ENCODE measurements around the gene FSTL3. TPM values are rescaled to one million over a fixed set of nuclear protein-coding genes. Genes with fewer than 3 reads are reported as not detected.

FSTL3 gene
- total RNA-seq, 1 experiment from 2014 or later = 29.1 TPM

DNA sequence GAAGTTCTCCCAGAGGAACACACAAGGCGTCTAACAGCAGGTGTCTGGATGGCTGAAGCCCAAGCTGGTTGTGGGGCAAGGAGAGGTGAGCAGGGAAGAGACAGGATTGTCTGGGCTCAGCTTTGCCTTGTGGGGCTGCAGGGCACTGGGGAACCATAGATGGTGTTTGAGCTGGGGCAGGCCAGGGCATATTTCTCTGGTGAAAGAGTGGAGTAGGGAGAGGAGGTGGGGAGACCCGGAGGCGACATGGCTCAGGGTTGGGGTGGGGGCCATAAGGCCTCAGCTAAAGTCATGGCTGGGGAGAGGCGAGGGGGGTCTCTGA lies 27.1 kb downstream of the FSTL3 start (continued):
- TF ChIP-seq CBX3 (IDR thresholded peaks at IDR 0.05; ENCODE audit: low read depth) = no peak

DNA sequence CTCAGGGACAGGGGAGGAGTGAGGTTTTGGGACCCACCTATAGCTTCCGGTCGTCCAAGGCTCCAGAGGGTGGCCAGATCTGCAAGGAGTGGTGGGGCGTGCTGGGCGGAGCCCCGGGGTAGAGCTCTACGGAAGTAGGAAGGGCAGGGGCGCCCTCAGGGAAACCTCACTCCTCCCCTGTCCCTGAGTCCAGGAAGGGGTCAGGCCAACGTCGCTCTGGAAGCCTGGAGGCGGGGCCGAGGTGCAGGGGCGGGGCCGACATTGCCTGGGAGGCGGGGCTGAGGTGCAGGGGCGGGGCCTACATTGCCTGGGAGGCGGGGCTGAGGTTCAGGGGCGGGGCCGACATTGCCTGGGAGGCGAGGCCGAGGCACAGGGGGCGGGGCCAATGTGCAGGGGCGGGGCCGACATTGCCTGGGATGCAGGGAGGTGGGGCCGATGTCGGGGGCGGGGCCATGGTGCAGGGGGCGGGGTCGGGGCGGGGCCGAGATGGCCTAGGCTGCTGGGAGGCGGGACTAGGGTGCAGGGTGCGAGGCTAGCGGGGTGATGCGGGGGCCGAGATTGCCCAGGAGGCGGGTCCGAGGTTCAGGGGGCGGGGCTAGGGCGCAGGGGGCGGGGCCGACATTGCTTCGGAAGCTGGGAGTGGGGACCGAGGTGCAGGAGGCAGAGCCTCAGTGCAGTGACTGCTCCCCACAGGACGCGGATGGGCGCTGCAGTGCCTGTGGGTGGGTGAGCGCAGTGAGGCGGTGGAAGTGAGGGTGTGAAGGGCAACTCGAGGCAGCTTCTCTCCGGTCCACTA lies 27.7 kb downstream of the FSTL3 start:
- CTCF ChIA-PET = interaction anchor here (1.0 kb wide), 1 partner anchor 47 kb away, joined by 3 read pairs; the partner anchor contains the start of gene MISP

DNA sequence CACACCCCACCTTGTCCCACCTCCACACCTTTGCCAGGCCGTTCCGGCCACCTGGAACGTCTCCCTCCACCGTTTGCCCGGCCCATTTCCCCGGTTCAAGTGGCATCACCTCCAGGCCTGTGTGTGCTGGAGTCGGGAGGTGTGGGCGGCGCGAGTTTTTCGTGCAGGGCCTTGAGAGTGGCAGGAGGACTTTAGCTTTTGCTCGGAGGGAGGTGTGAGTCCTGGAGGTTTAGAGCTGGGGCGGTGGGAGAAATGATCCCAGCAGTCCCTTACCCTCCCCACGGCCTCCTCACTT lies 28.2 kb downstream of the FSTL3 start:
- no peak overlapping the region for H2AFZ ChIP-seq (ENCODE audit: low read depth, low read length, poor library complexity, severe bottlenecking)
- H3K4me2 ChIP-seq (ENCODE audit: low read length) = peak overlapping the region; percentile 83
- H4K20me1 ChIP-seq (ENCODE audit: insufficient read depth) = no peaks in the 10 kb centered on the region
- ATAC-seq (no peak), DNase-seq (ENCODE audit: low read depth, low spot score) (no peak)
- peaks cover 16 to 27% of the 10 kb centered on the region in 2 experiments for H3K4me1 ChIP-seq (ENCODE audit: control insufficient read depth in 1 of 2, insufficient read depth in 2 of 2, low read length in 2 of 2)
- no TSS peak for BruUV-seq (replicated peaks)
- POLR2A ChIA-PET = interaction anchor here (0.8 to 2.3 kb wide), 7 partner anchors 11 to 133 kb away, joined by 3 to 10 read pairs (median 4); partner anchors contain the start of gene FSTL3
- RAD21 ChIA-PET (ENCODE audit: low non-redundant PET in 1 of 2, low total read pairs in 2 of 2, uncharacterized antibody in 2 of 2, unreplicated experiment in 2 of 2) = interaction anchor here in 1 of 2 experiments (0.6 to 1.8 kb wide), 2 partner anchors 30 to 41 kb away, joined by 3 to 4 read pairs; partner anchors contain the start of gene RNF126
- intact Hi-C loops (cut with micrococcal nuclease) = no loop called here
- H3K27ac ChIP-seq (ENCODE audit: low read depth, low read length) = peak overlapping the region; percentile 62; the same call in 1 of the 2 replicates
- no peaks in the 10 kb centered on the region for H3K36me3 ChIP-seq (ENCODE audit: control insufficient read depth in 1 of 2, insufficient read depth in 2 of 2, low read length in 2 of 2)
- H3K79me2 ChIP-seq (ENCODE audit: insufficient read depth, low read length) = no peaks in the 10 kb centered on the region
- CTCF ChIA-PET = interaction anchor here (1.0 kb wide), 1 partner anchor 47 kb away, joined by 3 read pairs; the partner anchor contains the start of gene MISP
- H3K9me3 ChIP-seq (ENCODE audit: control insufficient read depth in 1 of 2, insufficient read depth in 1 of 2, low read depth in 1 of 2, low read length in 2 of 2) = no peaks in the 10 kb centered on the region
- H3K27me3 ChIP-seq (ENCODE audit: insufficient read depth, low read length) = no peaks in the 10 kb centered on the region
- H3K4me3 ChIP-seq (replicated peaks in 1 of 2; ENCODE audit: low read depth in 1 of 2, low read length in 2 of 2) = peak overlapping the region; percentile 32 to 47
- peak overlapping the region; percentile 50; the same call in 1 of the 2 replicates for H3K9ac ChIP-seq (ENCODE audit: low read length)
- H3K9me2 ChIP-seq (ENCODE audit: insufficient read depth) = no peaks in the 10 kb centered on the region
- TF ChIP-seq EZH2phosphoT487 (IDR thresholded peaks at IDR 0.05; ENCODE audit: borderline replicate concordance) (no peak), YY1 (IDR thresholded peaks at IDR 0.05; ENCODE audit: extremely low read depth, insufficient replicate concordance, low read depth, low read length) (no peak), EZH2 (IDR thresholded peaks at IDR 0.05) (no peak), TCF7L2 (IDR thresholded peaks at IDR 0.05; ENCODE audit: borderline replicate concordance, extremely low read depth, insufficient read depth, insufficient read length) (no peak), RAD21 (IDR thresholded peaks at IDR 0.05; ENCODE audit: low read depth) (no peak), ZNF274 (IDR thresholded peaks at IDR 0.05; ENCODE audit: low read depth, low read length) (no peak), FOSL1 (IDR thresholded peaks at IDR 0.05; ENCODE audit: low read depth) (no peak), ZFX (IDR thresholded peaks at IDR 0.05) (no peak)
- TF ChIP-seq, protein P1, sequence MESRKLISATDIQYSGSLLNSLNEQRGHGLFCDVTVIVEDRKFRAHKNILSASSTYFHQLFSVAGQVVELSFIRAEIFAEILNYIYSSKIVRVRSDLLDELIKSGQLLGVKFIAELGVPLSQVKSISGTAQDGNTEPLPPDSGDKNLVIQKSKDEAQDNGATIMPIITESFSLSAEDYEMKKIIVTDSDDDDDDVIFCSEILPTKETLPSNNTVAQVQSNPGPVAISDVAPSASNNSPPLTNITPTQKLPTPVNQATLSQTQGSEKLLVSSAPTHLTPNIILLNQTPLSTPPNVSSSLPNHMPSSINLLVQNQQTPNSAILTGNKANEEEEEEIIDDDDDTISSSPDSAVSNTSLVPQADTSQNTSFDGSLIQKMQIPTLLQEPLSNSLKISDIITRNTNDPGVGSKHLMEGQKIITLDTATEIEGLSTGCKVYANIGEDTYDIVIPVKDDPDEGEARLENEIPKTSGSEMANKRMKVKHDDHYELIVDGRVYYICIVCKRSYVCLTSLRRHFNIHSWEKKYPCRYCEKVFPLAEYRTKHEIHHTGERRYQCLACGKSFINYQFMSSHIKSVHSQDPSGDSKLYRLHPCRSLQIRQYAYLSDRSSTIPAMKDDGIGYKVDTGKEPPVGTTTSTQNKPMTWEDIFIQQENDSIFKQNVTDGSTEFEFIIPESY (IDR thresholded peaks at IDR 0.05; ENCODE audit: extremely low read depth, insufficient replicate concordance, low read length) = no peak
- TF ChIP-seq, protein P2, sequence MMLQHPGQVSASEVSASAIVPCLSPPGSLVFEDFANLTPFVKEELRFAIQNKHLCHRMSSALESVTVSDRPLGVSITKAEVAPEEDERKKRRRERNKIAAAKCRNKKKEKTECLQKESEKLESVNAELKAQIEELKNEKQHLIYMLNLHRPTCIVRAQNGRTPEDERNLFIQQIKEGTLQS (IDR thresholded peaks at IDR 0.05) = no peak
- TF ChIP-seq, protein P3, sequence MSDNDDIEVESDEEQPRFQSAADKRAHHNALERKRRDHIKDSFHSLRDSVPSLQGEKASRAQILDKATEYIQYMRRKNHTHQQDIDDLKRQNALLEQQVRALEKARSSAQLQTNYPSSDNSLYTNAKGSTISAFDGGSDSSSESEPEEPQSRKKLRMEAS (IDR thresholded peaks at IDR 0.05) = no peak

More for the DNA sequence above, 27.7 kb downstream of the FSTL3 start:
- Histone ChIP-seq H2AFZ (ENCODE audit: low read depth, low read length, poor library complexity, severe bottlenecking) (no peak overlapping the region), H3K36me3 (ENCODE audit: control insufficient read depth in 1 of 2, insufficient read depth in 2 of 2, low read length in 2 of 2) (no peaks in the 10 kb centered on the region), H3K9me3 (ENCODE audit: control insufficient read depth in 1 of 2, insufficient read depth in 1 of 2, low read depth in 1 of 2, low read length in 2 of 2) (no peaks in the 10 kb centered on the region), H3K79me2 (ENCODE audit: insufficient read depth, low read length) (no peaks in the 10 kb centered on the region), H3K27me3 (ENCODE audit: insufficient read depth, low read length) (no peaks in the 10 kb centered on the region), H3K9ac (ENCODE audit: low read length) (peak overlapping the region; percentile 50; the same call in 1 of the 2 replicates), H4K20me1 (ENCODE audit: insufficient read depth) (no peaks in the 10 kb centered on the region), H3K4me1 (ENCODE audit: control insufficient read depth in 1 of 2, insufficient read depth in 2 of 2, low read length in 2 of 2) (peaks cover 16 to 27% of the 10 kb centered on the region in 2 experiments), H3K4me2 (ENCODE audit: low read length) (peak overlapping the region; percentile 83), H3K27ac (ENCODE audit: low read depth, low read length) (peak overlapping the region; percentile 64), H3K4me3 (replicated peaks in 1 of 2; ENCODE audit: low read depth in 1 of 2, low read length in 2 of 2) (peak overlapping the region; percentile 46 to 54), H3K9me2 (ENCODE audit: insufficient read depth) (no peaks in the 10 kb centered on the region)
- RAD21 ChIA-PET (ENCODE audit: low non-redundant PET in 1 of 2, low total read pairs in 2 of 2, uncharacterized antibody in 2 of 2, unreplicated experiment in 2 of 2) = interaction anchor here in 1 of 2 experiments (0.6 to 1.8 kb wide), 3 partner anchors 30 to 128 kb away, joined by 3 to 4 read pairs (median 3); partner anchors contain the start of gene RNF126
- DNase-seq (ENCODE audit: low read depth, low spot score) (peak; percentile 72), ATAC-seq (peak; percentile 83)
- intact Hi-C loops (cut with micrococcal nuclease) = loop anchor here (1.0 kb wide), 1 partner anchor 24 kb away; no protein-coding TSS in a partner anchor
- no peak for TF ChIP-seq CEBPB (IDR thresholded peaks at IDR 0.05; ENCODE audit: low read depth)
- TF ChIP-seq YY1 (IDR thresholded peaks at IDR 0.05; ENCODE audit: extremely low read depth, insufficient replicate concordance, low read depth, low read length) = no peak
- peak; percentile 80 for TF ChIP-seq POLR2AphosphoS5 (IDR thresholded peaks at IDR 0.05; ENCODE audit: low read depth, low read length)
- no peak; the same call in 1 of the 2 replicates for TF ChIP-seq SP1 (IDR thresholded peaks at IDR 0.05; ENCODE audit: low read depth)
- POLR2A ChIA-PET = interaction anchor here (0.6 to 2.3 kb wide), 8 partner anchors 12 to 132 kb away, joined by 3 to 10 read pairs (median 4); partner anchors contain the start of gene FSTL3
- no TSS peak for BruUV-seq (replicated peaks)
